Neural progenitor cell (in vitro differentiated cells): ENCODE measurements around the gene ZNF516.

Source experiments
- CTCF ChIP-seq: fragments of 200-600 bp; sonication (generic); IDR thresholded peaks from 2 replicates; pipeline ENCODE4 v1.5.1; 2017; ENCODE audit warnings: antibody characterized with exemption, mild to moderate bottlenecking
- EZH2 ChIP-seq: fragments of 200-600 bp; sonication (generic); IDR thresholded peaks from 2 replicates; pipeline ENCODE4 v1.6.1; 2017; ENCODE audit warnings: antibody characterized with exemption, mild to moderate bottlenecking, moderate library complexity

DNA sequence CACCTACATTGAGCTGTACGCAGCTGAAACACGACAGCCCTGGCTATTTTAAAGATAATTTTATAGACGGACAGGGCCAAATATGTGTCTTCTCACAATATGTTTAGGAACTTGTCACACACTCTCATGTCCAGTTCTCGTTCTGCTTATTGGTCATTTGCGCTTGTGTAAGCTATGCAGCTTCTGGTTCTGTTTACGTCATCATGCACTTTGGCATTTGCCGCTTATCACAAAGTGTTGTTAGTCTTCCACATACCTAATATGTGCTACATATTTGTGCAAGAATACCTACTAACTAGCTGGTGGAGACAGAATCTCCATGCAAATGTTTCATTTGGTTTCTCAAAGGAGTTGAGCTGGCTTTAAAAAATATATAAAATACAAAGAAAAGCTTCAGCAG, 7.5 kb upstream of the ZNF516 start:
- TF ChIP-seq CTCF: no peak
- TF ChIP-seq EZH2: no peak
